HG02885 (cell line): ENCODE data around the gene IGFLR1.
A peak's percentile ranks its signal among the peaks of the same experiment; 100 is the strongest.

Experiments used
- ATAC-seq: cut with Tn5 transposase; IDR thresholded peaks from one replicate; pipeline ENCODE4 v1.9.1; 2021; ENCODE audit warnings: mild to moderate bottlenecking; ENCODE audit not compliant: unreplicated experiment, poor library complexity

Gene IGFLR1

DNA sequence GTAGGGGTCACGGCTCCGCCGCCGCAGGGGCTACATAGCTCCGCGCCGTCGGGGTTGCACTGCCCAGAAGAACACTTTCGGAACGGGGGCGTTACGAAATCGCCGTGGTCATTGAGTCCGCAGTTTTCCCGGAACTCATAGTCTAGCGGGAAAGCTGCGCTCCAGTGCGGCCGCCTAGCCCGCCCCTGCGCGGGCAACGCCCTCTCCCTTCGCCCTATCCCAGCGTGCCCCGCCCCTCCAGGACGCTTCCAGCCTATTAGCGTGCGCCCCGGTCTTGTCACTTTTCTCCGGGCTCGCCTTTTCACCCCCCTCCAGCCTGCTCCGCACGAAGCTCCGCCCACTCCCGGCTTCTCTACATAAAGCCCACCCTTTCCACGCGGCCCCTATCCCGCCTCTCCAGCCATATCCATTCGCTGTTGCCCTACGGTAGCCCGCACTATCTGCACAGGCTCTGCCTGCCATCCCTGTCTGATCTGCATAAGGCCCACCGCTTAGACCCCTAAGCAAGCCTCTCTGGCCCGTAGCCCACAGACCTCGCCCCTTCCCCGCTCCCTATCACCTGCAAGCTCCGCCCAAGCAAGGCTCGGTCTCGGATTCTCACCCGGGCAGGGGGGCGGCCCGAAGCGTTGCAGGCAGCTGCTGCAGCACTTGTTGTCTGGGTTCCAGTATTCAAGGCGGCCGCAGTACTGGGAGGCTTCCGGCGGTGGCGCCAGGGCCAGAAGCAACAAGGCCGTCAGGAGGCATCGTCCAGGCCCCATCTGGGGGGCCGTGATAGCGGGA, 1.6 kb downstream of the IGFLR1 start:
- peak; percentile 62 for ATAC-seq

GRCh38 chr19:35740108-35740422, 2.2 kb downstream of the IGFLR1 start:
- peak; percentile 14 for ATAC-seq

DNA sequence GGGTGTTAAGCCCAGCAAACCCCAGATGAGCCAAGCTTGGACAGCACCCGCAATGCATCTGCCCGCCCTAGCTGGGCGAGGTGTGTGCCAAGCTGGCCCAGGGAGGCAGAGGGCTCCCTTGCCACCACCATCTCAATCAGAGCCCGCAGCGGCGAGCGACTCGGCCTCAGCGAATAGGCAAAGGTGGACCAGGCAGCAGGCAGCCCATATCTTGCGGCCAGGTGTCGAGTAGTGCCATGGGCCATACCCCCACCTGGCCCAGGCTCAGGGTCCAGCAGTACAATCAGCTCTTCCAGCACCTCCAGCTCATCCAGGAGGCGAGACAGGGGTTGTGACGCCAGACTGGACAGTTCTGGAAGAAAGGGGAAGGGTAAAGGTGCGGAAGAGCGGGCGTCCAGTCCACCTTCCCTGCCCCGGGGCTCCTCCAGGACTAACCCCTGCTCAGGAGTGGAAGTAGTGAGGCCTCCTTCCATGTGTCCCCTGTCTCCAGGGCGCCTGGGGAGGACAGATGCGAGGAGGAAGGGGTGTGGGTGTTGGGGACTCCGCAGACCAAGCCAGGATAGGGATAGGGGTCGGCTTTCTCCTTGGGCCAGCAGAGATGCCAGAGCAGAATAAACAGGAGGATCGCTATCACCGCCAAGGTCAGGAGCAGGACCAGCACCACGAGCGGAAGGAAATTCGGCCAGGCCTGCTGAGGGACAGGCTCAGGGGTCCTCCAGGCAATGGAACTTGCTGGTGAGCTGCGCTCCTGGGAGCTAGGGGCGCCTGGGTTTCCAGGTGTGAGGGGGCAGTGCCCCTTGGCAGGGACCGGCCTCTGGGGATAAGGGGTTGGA, 2.8 kb downstream of the IGFLR1 start:
- no peak for ATAC-seq

GRCh38 chr19:35738887-35739229, 3.4 kb downstream of the IGFLR1 start:
- no peak for ATAC-seq

DNA sequence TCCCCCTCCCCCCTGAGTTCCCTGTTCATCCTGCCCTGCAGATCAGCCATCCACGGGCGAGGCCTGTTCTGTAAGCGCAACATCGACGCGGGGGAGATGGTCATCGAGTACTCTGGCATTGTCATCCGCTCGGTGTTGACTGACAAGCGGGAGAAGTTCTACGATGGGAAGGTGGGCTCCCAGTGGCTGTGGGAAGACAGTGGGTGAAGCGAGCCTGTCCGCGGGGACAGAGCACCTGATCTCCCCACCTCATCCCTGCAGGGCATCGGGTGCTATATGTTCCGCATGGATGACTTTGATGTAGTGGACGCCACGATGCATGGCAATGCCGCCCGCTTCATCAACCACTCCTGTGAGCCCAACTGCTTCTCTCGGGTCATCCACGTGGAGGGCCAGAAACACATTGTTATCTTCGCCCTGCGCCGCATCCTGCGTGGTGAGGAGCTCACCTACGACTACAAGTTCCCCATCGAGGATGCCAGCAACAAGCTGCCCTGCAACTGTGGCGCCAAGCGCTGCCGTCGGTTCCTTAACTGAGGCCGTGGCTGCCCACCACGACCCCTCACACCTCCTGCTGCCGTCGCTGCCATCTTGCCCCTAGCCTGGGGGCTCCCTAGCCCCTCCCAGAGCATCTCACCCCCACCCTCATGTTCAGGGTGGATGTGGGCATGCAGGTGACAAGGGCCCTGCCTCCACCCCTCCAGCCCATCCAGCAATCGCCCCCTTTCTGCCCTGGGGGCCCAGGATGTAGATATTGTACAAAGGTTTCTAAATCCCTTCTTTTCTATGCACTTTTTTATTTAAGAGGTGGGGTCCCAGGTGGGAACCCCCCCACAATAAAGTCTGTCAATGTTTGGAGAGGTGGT, 4.0 kb downstream of the IGFLR1 start:
- ATAC-seq = no peak

- ATAC-seq = no peak
Observed at GRCh38 chr19:35736913-35737886, 5.1 kb downstream of the IGFLR1 start.

GRCh38 chr19:35734889-35735288, 7.4 kb downstream of the IGFLR1 start:
- ATAC-seq = no peak

GRCh38 chr19:35734273-35734672, 8.0 kb downstream of the IGFLR1 start:
- no peak for ATAC-seq

DNA sequence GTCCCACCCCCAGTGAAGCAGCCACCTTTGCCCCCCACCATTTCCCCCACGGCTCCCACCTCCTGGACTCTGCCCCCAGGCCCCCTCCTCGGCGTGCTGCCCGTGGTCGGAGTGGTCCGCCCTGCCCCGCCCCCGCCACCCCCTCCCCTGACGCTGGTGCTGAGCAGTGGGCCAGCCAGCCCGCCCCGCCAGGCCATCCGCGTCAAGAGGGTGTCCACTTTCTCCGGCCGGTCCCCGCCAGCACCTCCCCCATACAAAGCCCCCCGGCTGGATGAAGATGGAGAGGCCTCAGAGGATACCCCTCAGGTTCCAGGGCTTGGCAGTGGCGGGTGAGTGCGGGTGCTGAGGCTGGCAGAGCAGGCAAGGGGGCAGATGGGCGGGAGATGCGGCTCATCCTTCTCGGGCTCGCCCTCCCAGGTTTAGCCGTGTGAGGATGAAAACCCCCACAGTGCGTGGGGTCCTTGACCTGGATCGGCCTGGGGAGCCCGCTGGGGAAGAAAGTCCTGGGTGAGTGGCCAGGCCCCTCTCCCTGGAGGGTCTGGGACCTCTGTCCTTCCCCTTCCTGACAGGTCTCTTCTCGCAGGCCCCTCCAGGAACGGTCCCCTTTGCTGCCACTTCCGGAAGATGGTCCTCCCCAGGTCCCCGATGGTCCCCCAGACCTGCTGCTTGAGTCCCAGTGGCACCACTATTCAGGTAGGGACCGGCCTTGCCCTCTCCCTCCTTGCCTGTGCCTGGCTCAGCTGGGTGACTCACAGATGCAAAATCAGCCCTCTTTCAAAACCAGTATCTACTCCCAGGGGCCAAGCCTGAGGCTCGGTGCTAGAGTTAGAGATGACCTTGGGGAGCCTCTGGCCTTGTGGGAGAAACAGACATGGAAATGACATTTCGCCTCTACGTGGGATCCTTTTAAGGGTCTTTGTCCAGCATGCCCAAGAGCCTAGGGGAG, 8.8 kb downstream of the IGFLR1 start:
- ATAC-seq = no peak

DNA sequence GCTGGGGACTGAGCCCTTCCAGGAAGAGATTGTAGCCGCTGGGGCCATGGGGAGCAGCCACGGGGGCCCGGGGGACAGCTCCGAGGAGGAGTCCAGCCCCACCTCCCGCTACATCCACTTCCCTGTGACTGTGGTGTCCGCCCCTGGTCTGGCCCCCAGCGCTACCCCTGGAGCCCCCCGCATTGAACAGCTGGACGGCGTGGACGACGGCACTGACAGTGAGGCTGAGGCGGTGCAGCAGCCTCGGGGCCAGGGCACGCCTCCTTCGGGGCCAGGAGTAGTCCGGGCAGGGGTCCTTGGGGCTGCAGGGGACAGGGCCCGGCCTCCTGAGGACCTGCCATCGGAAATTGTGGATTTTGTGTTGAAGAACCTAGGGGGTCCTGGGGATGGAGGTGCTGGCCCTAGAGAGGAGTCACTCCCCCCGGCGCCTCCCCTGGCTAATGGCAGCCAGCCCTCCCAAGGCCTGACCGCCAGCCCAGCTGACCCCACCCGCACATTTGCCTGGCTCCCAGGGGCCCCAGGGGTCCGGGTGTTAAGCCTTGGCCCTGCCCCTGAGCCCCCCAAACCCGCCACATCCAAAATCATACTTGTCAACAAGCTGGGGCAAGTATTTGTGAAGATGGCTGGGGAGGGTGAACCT, 9.6 kb downstream of the IGFLR1 start:
- ATAC-seq = no peak

DNA sequence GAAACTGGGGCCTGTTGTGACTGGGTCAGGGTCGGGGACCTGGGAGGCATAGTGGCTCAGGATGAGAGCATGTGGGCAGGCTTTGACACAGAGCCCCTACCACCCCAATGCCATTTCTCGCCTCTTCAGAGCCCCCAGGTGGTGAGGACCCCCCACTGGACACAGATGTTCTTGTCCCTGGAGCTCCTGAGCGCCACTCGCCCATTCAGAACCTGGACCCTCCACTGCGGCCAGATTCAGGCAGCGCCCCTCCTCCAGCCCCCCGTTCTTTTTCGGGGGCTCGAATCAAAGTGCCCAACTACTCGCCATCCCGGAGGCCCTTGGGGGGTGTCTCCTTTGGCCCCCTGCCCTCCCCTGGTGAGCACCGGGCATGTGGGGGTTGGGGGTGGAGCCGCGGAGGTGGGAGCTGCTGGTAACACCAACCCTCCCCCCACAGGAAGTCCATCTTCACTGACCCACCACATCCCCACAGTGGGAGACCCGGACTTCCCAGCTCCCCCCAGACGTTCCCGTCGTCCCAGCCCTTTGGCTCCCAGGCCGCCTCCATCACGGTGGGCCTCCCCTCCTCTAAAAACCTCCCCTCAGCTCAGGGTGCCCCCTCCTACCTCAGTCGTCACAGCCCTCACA, 10.4 kb downstream of the IGFLR1 start:
- no peak for ATAC-seq

- ATAC-seq = no peak
Observed at GRCh38 chr19:35731353-35731752, 10.9 kb downstream of the IGFLR1 start.

DNA sequence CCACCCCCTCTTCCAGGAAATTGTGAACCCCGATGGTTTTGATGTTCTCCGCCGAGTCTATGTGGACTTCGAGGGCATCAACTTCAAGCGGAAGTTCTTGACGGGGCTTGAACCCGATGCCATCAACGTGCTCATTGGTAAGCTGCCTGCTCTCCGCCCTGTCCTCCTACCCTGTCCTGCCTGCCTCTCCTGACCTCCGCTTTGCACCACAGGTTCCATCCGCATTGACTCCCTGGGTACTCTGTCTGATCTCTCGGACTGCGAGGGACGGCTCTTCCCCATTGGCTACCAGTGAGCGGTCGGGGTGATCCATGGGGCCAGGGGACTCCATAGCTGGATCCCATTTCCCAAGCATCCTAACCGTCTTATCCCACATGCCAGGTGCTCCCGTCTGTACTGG, 11.9 kb downstream of the IGFLR1 start:
- no peak for ATAC-seq

DNA sequence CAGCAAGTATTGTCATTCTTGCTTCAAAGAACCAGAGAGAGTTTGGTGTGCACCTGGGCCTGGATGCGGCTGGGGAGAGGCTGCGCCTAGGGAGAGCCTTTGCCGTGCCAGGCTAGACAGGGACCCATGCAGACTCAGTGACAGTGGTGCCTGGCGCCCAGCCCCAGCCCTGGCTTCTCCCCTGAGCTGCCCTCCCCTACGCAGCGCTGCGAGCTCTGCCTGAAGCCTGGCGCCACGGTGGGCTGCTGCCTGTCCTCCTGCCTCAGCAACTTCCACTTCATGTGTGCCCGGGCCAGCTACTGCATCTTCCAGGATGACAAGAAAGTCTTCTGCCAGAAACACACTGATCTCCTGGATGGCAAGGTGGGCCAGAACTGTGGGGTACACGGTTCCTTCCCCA, 12.5 kb downstream of the IGFLR1 start:
- no peak for ATAC-seq

GRCh38 chr19:35729021-35729420, 13.2 kb downstream of the IGFLR1 start:
- no peak for ATAC-seq

DNA sequence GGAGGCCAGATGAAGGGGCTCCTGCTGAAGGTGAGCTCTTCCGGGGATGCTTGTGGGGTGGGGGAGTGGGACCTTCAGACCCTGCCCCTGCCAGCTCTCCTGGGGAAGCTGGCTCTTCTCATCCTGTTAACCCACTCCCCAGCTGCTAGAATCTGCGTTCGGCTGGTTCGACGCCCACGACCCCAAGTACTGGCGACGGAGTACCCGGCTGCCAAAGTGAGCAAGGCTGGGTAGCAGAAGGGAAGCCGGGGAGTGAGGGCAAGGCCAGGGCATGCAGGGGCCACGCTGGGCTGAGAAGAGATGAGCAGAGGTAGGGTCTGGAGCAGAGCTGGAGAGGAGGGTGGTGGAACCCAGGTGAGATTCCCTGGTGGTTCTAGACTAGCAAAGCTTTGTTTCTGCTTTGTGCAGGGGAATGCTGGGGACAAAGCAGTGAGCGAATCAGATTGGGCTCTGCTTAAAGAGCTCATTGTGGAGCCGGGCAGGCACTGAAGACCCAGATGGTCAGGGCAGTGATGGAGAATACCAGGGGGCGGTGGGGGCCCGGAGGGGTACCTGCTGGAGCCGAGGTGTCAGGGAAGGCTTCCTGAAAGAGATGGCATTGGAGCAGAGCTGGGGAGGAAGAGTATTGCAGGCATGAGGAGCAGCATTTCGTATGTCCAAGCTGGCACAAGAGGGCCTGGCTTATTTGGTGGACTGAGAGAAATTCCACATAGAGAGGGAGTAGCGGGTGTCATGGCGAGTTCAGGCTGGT, 14.1 kb downstream of the IGFLR1 start:
- ATAC-seq = no peak
